Measurements from ENCODE around the gene TMCO4. TPM values are rescaled to one million over a fixed set of nuclear protein-coding genes. Genes with fewer than 3 reads are reported as not detected.

Gene TMCO4
- total and polyA plus RNA-seq, 4 experiments from 2014 or later: 14.9 to 32.7 (median 22.7) TPM

GRCh38 chr1:19695772-19696171 lies 103.9 kb downstream of the TMCO4 start:
- peak overlapping the region in 1 of 7 donors; percentile 42 for H3K27ac Mint-ChIP-seq
- Histone ChIP-seq H3K27ac (ENCODE audit: low read depth, low read length) (no peak overlapping the region), H3K27me3 (ENCODE audit: insufficient read depth, low read length) (no peaks in the 10 kb centered on the region), H3K36me3 (ENCODE audit: insufficient read depth, low read length) (no peaks in the 10 kb centered on the region), H3K4me1 (ENCODE audit: insufficient read depth, low read length) (no peaks in the 10 kb centered on the region), H3K4me3 (ENCODE audit: low read length in 2 of 2) (no peak overlapping the region), H3K9me3 (ENCODE audit: control insufficient read depth in 1 of 2, low read length in 2 of 2) (no peaks in the 10 kb centered on the region)
- H3K4me3 Mint-ChIP-seq: no peak overlapping the region
- CTCF ChIA-PET (ENCODE audit: partially characterized antibody): interaction anchor here (1.3 to 1.5 kb wide), 3 partner anchors 8 to 35 kb away, joined by 3 to 6 read pairs (median 4); no protein-coding TSS in a partner anchor
- H3K27me3 Mint-ChIP-seq: no peaks in the 10 kb centered on the region
- no peak for DNase-seq
- H3K4me1 Mint-ChIP-seq: peaks cover 0 to 13% (median 9%) of the 10 kb centered on the region in 4 donors
- H3K36me3 Mint-ChIP-seq: peaks cover 48 to 57% of the 10 kb centered on the region in 2 donors
- intact Hi-C loops (cut with micrococcal nuclease): no loop called here
- POLR2A ChIA-PET (ENCODE audit: partially characterized antibody): no interaction called here
- H3K9me3 Mint-ChIP-seq: peaks cover 0 to 3% (median 0%) of the 10 kb centered on the region in 8 donors

- H3K4me3 ChIP-seq (ENCODE audit: low read length in 2 of 2): no peak overlapping the region
- intact Hi-C loops (cut with micrococcal nuclease): no loop called here
- no peak overlapping the region for H3K27ac ChIP-seq (ENCODE audit: low read depth, low read length)
- H3K27ac Mint-ChIP-seq: peak overlapping the region in 1 of 7 donors; percentile 52
- H3K9me3 Mint-ChIP-seq: peaks cover 0 to 9% (median 3%) of the 10 kb centered on the region in 8 donors
- no peaks in the 10 kb centered on the region for H3K9me3 ChIP-seq (ENCODE audit: control insufficient read depth in 1 of 2, low read length in 2 of 2)
- peaks cover 14% of the 10 kb centered on the region for H3K4me1 ChIP-seq (ENCODE audit: insufficient read depth, low read length)
- peaks cover 53 to 56% of the 10 kb centered on the region in 2 donors for H3K36me3 Mint-ChIP-seq
- no peaks in the 10 kb centered on the region for H3K27me3 Mint-ChIP-seq
- POLR2A ChIA-PET (ENCODE audit: partially characterized antibody): interaction anchor here (0.6 kb wide), 1 partner anchor 390 kb away, joined by 3 read pairs; no protein-coding TSS in a partner anchor
- H3K4me1 Mint-ChIP-seq: peaks cover 6 to 27% (median 16%) of the 10 kb centered on the region in 4 donors
- H3K36me3 ChIP-seq (ENCODE audit: insufficient read depth, low read length): no peaks in the 10 kb centered on the region
- no peak overlapping the region for H3K4me3 Mint-ChIP-seq
- DNase-seq: no peak
- H3K27me3 ChIP-seq (ENCODE audit: insufficient read depth, low read length): no peaks in the 10 kb centered on the region
- CTCF ChIA-PET (ENCODE audit: partially characterized antibody): interaction anchor here (0.9 to 2.5 kb wide), 2 partner anchors 9 to 10 kb away, joined by 3 to 7 read pairs; no protein-coding TSS in a partner anchor
Observed at GRCh38 chr1:19694298-19694697, 105.4 kb downstream of the TMCO4 start.

- intact Hi-C loops (cut with micrococcal nuclease): no loop called here
- Mint-ChIP-seq H3K4me3 (peak overlapping the region in 4 of 8 donors; percentile 8 to 68 (median 36)), H3K27ac (peak overlapping the region; percentile 7 to 95 (median 80)), H3K4me1 (peaks cover 26 to 56% (median 40%) of the 10 kb centered on the region in 4 donors), H3K36me3 (peaks cover 42 to 54% of the 10 kb centered on the region in 2 donors), H3K27me3 (no peaks in the 10 kb centered on the region), H3K9me3 (peaks cover 0 to 9% (median 3%) of the 10 kb centered on the region in 8 donors)
- DNase-seq: no peak
- Histone ChIP-seq H3K4me1 (ENCODE audit: insufficient read depth, low read length) (peaks cover 48% of the 10 kb centered on the region), H3K4me3 (ENCODE audit: low read length in 2 of 2) (no peak overlapping the region), H3K9me3 (ENCODE audit: control insufficient read depth in 1 of 2, low read length in 2 of 2) (no peaks in the 10 kb centered on the region), H3K27ac (ENCODE audit: low read depth, low read length) (no peak overlapping the region), H3K36me3 (ENCODE audit: insufficient read depth, low read length) (no peaks in the 10 kb centered on the region), H3K27me3 (ENCODE audit: insufficient read depth, low read length) (no peaks in the 10 kb centered on the region)
- POLR2A ChIA-PET (ENCODE audit: partially characterized antibody): no interaction called here
- CTCF ChIA-PET (ENCODE audit: partially characterized antibody): interaction anchor here (0.8 to 3.9 kb wide), 2 partner anchors 13 to 28 kb away, joined by 3 to 18 read pairs; no protein-coding TSS in a partner anchor
Observed at GRCh38 chr1:19690342-19690741, 109.4 kb downstream of the TMCO4 start.

GRCh38 chr1:19689856-19690255 lies 109.9 kb downstream of the TMCO4 start:
- Histone ChIP-seq H3K9me3 (ENCODE audit: control insufficient read depth in 1 of 2, low read length in 2 of 2) (no peaks in the 10 kb centered on the region), H3K27me3 (ENCODE audit: insufficient read depth, low read length) (no peaks in the 10 kb centered on the region), H3K36me3 (ENCODE audit: insufficient read depth, low read length) (no peaks in the 10 kb centered on the region), H3K27ac (ENCODE audit: low read depth, low read length) (peak overlapping the region; percentile 61), H3K4me3 (ENCODE audit: low read length in 2 of 2) (no peak overlapping the region), H3K4me1 (ENCODE audit: insufficient read depth, low read length) (peaks cover 48% of the 10 kb centered on the region)
- DNase-seq: no peak
- CTCF ChIA-PET (ENCODE audit: partially characterized antibody): interaction anchor here (0.8 to 3.9 kb wide), 2 partner anchors 14 to 28 kb away, joined by 3 to 18 read pairs; no protein-coding TSS in a partner anchor
- Mint-ChIP-seq H3K36me3 (peaks cover 41 to 54% of the 10 kb centered on the region in 2 donors), H3K4me1 (peaks cover 26 to 56% (median 40%) of the 10 kb centered on the region in 4 donors), H3K4me3 (peak overlapping the region in 4 of 8 donors; percentile 43 to 68 (median 54)), H3K27me3 (no peaks in the 10 kb centered on the region), H3K9me3 (peaks cover 0 to 9% (median 3%) of the 10 kb centered on the region in 8 donors), H3K27ac (peak overlapping the region in 6 of 7 donors; percentile 79 to 95 (median 85))
- intact Hi-C loops (cut with micrococcal nuclease): loop anchor here (2.0 kb wide), 1 partner anchor 29 kb away; no protein-coding TSS in a partner anchor
- POLR2A ChIA-PET (ENCODE audit: partially characterized antibody): interaction anchor here (0.6 kb wide), 1 partner anchor 28 kb away, joined by 3 read pairs; no protein-coding TSS in a partner anchor

- POLR2A ChIA-PET (ENCODE audit: partially characterized antibody): interaction anchor here (0.6 kb wide), 1 partner anchor 27 kb away, joined by 3 read pairs; no protein-coding TSS in a partner anchor
- intact Hi-C loops (cut with micrococcal nuclease): loop anchor here (2.0 kb wide), 1 partner anchor 28 kb away; no protein-coding TSS in a partner anchor
- DNase-seq: no peak
Observed at GRCh38 chr1:19689085-19689757, 110.5 kb downstream of the TMCO4 start.

GRCh38 chr1:19688041-19688842 lies 111.5 kb downstream of the TMCO4 start:
- intact Hi-C loops (cut with micrococcal nuclease): loop anchor here (2.0 kb wide), 1 partner anchor 27 kb away; no protein-coding TSS in a partner anchor
- Mint-ChIP-seq H3K27me3 (no peaks in the 10 kb centered on the region), H3K9me3 (peaks cover 0 to 9% (median 3%) of the 10 kb centered on the region in 8 donors), H3K4me3 (peak overlapping the region in 7 of 8 donors; percentile 43 to 78 (median 65)), H3K36me3 (peaks cover 33 to 39% of the 10 kb centered on the region in 2 donors), H3K27ac (peak overlapping the region; percentile 73 to 95 (median 91)), H3K4me1 (peaks cover 26 to 56% (median 40%) of the 10 kb centered on the region in 4 donors)
- Histone ChIP-seq H3K9me3 (ENCODE audit: control insufficient read depth in 1 of 2, low read length in 2 of 2) (no peaks in the 10 kb centered on the region), H3K4me1 (ENCODE audit: insufficient read depth, low read length) (peaks cover 48% of the 10 kb centered on the region), H3K27me3 (ENCODE audit: insufficient read depth, low read length) (no peaks in the 10 kb centered on the region), H3K36me3 (ENCODE audit: insufficient read depth, low read length) (no peaks in the 10 kb centered on the region), H3K4me3 (ENCODE audit: low read length in 2 of 2) (peak overlapping the region; percentile 4 to 20), H3K27ac (ENCODE audit: low read depth, low read length) (peak overlapping the region; percentile 61)
- CTCF ChIA-PET (ENCODE audit: partially characterized antibody): interaction anchor here (3.9 kb wide), 1 partner anchor 16 kb away, joined by 18 read pairs; no protein-coding TSS in a partner anchor
- DNase-seq: peak in 4 of 5 donors; percentile 65 to 83 (median 78)
- POLR2A ChIA-PET (ENCODE audit: partially characterized antibody): no interaction called here

More at GRCh38 chr1:19689085-19689757, 110.5 kb downstream of the TMCO4 start:
- no peaks in the 10 kb centered on the region for H3K27me3 Mint-ChIP-seq
- Histone ChIP-seq H3K27ac (ENCODE audit: low read depth, low read length) (peak overlapping the region; percentile 61), H3K36me3 (ENCODE audit: insufficient read depth, low read length) (no peaks in the 10 kb centered on the region), H3K27me3 (ENCODE audit: insufficient read depth, low read length) (no peaks in the 10 kb centered on the region), H3K4me3 (ENCODE audit: low read length in 2 of 2) (no peak overlapping the region), H3K4me1 (ENCODE audit: insufficient read depth, low read length) (peaks cover 48% of the 10 kb centered on the region), H3K9me3 (ENCODE audit: control insufficient read depth in 1 of 2, low read length in 2 of 2) (no peaks in the 10 kb centered on the region)
- H3K4me3 Mint-ChIP-seq: peak overlapping the region in 5 of 8 donors; percentile 21 to 78 (median 65)
- H3K36me3 Mint-ChIP-seq: peaks cover 39 to 48% of the 10 kb centered on the region in 2 donors
- peak overlapping the region; percentile 50 to 95 (median 91) for H3K27ac Mint-ChIP-seq
- H3K4me1 Mint-ChIP-seq: peaks cover 26 to 56% (median 40%) of the 10 kb centered on the region in 4 donors
- H3K9me3 Mint-ChIP-seq: peaks cover 0 to 9% (median 3%) of the 10 kb centered on the region in 8 donors
- CTCF ChIA-PET (ENCODE audit: partially characterized antibody): interaction anchor here (3.9 kb wide), 1 partner anchor 15 kb away, joined by 18 read pairs; no protein-coding TSS in a partner anchor
